ENCODE results near the gene PCSK5. TPM values are rescaled to one million over a fixed set of nuclear protein-coding genes. Genes with fewer than 3 reads are reported as not detected.
"Not testable (repeated sequence)": the region's sequence is repeated elsewhere in the genome, so short reads cannot be mapped to it uniquely, and the experiment has no call there.

Gene PCSK5
- total RNA-seq, 2 donors from 2014 or later: 2.5 to 3.5 TPM

GRCh38 chr9:75962013-75962661, 71.7 kb downstream of the PCSK5 start:
- peaks cover 8% of the 10 kb centered on the region for H3K4me1 ChIP-seq (ENCODE audit: control insufficient read depth, insufficient read depth, low read length)
- no peak overlapping the region for H3K27ac ChIP-seq (ENCODE audit: low read depth, low read length)
- H3K4me3 ChIP-seq (ENCODE audit: low read length): no peak overlapping the region
- DNase-seq: no peak
- H3K36me3 Mint-ChIP-seq (ENCODE audit: low read depth): no peaks in the 10 kb centered on the region
- TF ChIP-seq, protein P1, sequence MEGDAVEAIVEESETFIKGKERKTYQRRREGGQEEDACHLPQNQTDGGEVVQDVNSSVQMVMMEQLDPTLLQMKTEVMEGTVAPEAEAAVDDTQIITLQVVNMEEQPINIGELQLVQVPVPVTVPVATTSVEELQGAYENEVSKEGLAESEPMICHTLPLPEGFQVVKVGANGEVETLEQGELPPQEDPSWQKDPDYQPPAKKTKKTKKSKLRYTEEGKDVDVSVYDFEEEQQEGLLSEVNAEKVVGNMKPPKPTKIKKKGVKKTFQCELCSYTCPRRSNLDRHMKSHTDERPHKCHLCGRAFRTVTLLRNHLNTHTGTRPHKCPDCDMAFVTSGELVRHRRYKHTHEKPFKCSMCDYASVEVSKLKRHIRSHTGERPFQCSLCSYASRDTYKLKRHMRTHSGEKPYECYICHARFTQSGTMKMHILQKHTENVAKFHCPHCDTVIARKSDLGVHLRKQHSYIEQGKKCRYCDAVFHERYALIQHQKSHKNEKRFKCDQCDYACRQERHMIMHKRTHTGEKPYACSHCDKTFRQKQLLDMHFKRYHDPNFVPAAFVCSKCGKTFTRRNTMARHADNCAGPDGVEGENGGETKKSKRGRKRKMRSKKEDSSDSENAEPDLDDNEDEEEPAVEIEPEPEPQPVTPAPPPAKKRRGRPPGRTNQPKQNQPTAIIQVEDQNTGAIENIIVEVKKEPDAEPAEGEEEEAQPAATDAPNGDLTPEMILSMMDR (conservative IDR thresholded peaks at IDR 0.05): no peak
- peaks cover 17% of the 10 kb centered on the region for H3K4me1 Mint-ChIP-seq
- H3K9me3 Mint-ChIP-seq: no peaks in the 10 kb centered on the region
- H3K4me3 Mint-ChIP-seq: no peak overlapping the region
- H3K9me3 ChIP-seq (ENCODE audit: control insufficient read depth, low read length): no peaks in the 10 kb centered on the region
- H3K27ac Mint-ChIP-seq: no peak overlapping the region
- WGBS, 2 experiments (ENCODE audit: insufficient coverage in 1 of 2, insufficient read length in 1 of 2): 69 to 87% methylated on average over 2 to 8 of the region's 8 CpGs
- H3K27me3 Mint-ChIP-seq (ENCODE audit: insufficient read depth): peaks cover 92% of the 10 kb centered on the region
- H3K36me3 ChIP-seq (ENCODE audit: control insufficient read depth, insufficient read depth, low read length): no peaks in the 10 kb centered on the region
- peaks cover 96% of the 10 kb centered on the region for H3K27me3 ChIP-seq (ENCODE audit: control insufficient read depth, insufficient read depth, low read length, poor library complexity, severe bottlenecking)
- no peak overlapping the region for H3K9ac ChIP-seq (ENCODE audit: extremely low read depth, low read length, poor library complexity, severe bottlenecking)

DNA sequence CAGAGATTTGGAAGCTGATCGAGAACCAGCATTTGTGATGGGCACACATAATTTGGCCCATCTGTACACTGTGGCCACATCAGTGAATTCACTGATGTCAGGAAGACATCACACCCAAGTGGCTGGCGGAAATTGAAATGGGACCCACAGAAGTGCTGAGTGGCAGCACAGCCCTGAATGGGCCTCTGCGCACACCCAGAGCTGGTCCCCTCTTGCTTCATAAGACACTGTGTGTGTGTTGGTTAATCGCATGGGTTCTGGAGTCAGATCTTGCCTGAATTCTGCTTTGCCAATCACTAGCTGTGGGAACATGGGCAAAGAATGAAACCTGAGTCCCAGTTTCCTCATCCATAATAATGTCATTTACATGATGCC, 72.2 kb downstream of the PCSK5 start:
- peaks cover 92% of the 10 kb centered on the region for H3K27me3 Mint-ChIP-seq (ENCODE audit: insufficient read depth)
- Histone ChIP-seq H3K9me3 (ENCODE audit: control insufficient read depth, low read length) (no peaks in the 10 kb centered on the region), H3K36me3 (ENCODE audit: control insufficient read depth, insufficient read depth, low read length) (no peaks in the 10 kb centered on the region), H3K27me3 (ENCODE audit: control insufficient read depth, insufficient read depth, low read length, poor library complexity, severe bottlenecking) (peaks cover 94% of the 10 kb centered on the region), H3K27ac (ENCODE audit: low read depth, low read length) (no peak overlapping the region), H3K4me3 (ENCODE audit: low read length) (no peak overlapping the region), H3K4me1 (ENCODE audit: control insufficient read depth, insufficient read depth, low read length) (peaks cover 8% of the 10 kb centered on the region), H3K9ac (ENCODE audit: extremely low read depth, low read length, poor library complexity, severe bottlenecking) (no peak overlapping the region)
- H3K4me3 Mint-ChIP-seq: no peak overlapping the region
- H3K9me3 Mint-ChIP-seq: no peaks in the 10 kb centered on the region
- TF ChIP-seq, protein P1 (conservative IDR thresholded peaks at IDR 0.05): no peak
- H3K4me1 Mint-ChIP-seq: peaks cover 13% of the 10 kb centered on the region
- H3K36me3 Mint-ChIP-seq (ENCODE audit: low read depth): no peaks in the 10 kb centered on the region
- WGBS, 2 experiments (ENCODE audit: insufficient coverage in 1 of 2, insufficient read length in 1 of 2): 86 to 93% methylated on average over 3 to 4 of the region's 4 CpGs
- no peak for DNase-seq
- H3K27ac Mint-ChIP-seq: no peak overlapping the region

- not testable (repeated sequence) for H3K9me3 Mint-ChIP-seq; H3K9me3 ChIP-seq (ENCODE audit: control insufficient read depth, low read length); H3K36me3 Mint-ChIP-seq (ENCODE audit: low read depth); H3K27ac Mint-ChIP-seq; DNase-seq; H3K4me3 Mint-ChIP-seq; H3K4me1 ChIP-seq (ENCODE audit: control insufficient read depth, insufficient read depth, low read length); H3K27ac ChIP-seq (ENCODE audit: low read depth, low read length); H3K4me3 ChIP-seq (ENCODE audit: low read length); H3K4me1 Mint-ChIP-seq; H3K9ac ChIP-seq (ENCODE audit: extremely low read depth, low read length, poor library complexity, severe bottlenecking); H3K36me3 ChIP-seq (ENCODE audit: control insufficient read depth, insufficient read depth, low read length)
- peaks cover 94% of the 10 kb centered on the region for H3K27me3 Mint-ChIP-seq (ENCODE audit: insufficient read depth)
- peaks cover 96% of the 10 kb centered on the region for H3K27me3 ChIP-seq (ENCODE audit: control insufficient read depth, insufficient read depth, low read length, poor library complexity, severe bottlenecking)
- 89 to 100% methylated on average over 1 to 9 of the region's 9 CpGs for WGBS, 2 experiments (ENCODE audit: insufficient coverage in 1 of 2, insufficient read length in 1 of 2)
Observed at GRCh38 chr9:75963321-75963720, 72.8 kb downstream of the PCSK5 start.

GRCh38 chr9:75964427-75964826, 74.0 kb downstream of the PCSK5 start:
- Histone ChIP-seq H3K9ac (ENCODE audit: extremely low read depth, low read length, poor library complexity, severe bottlenecking) (no peak overlapping the region), H3K4me3 (ENCODE audit: low read length) (no peak overlapping the region), H3K27me3 (ENCODE audit: control insufficient read depth, insufficient read depth, low read length, poor library complexity, severe bottlenecking) (peaks cover 96% of the 10 kb centered on the region), H3K9me3 (ENCODE audit: control insufficient read depth, low read length) (no peaks in the 10 kb centered on the region), H3K27ac (ENCODE audit: low read depth, low read length) (no peak overlapping the region), H3K36me3 (ENCODE audit: control insufficient read depth, insufficient read depth, low read length) (no peaks in the 10 kb centered on the region), H3K4me1 (ENCODE audit: control insufficient read depth, insufficient read depth, low read length) (peaks cover 2% of the 10 kb centered on the region)
- H3K36me3 Mint-ChIP-seq (ENCODE audit: low read depth): no peaks in the 10 kb centered on the region
- H3K27me3 Mint-ChIP-seq (ENCODE audit: insufficient read depth): peaks cover 93% of the 10 kb centered on the region
- WGBS, 2 experiments (ENCODE audit: insufficient coverage in 1 of 2, insufficient read length in 1 of 2): 94 to 97% methylated on average over 4 of the region's 4 CpGs
- TF ChIP-seq, protein P1 (conservative IDR thresholded peaks at IDR 0.05): no peak
- no peak overlapping the region for H3K27ac Mint-ChIP-seq
- no peak overlapping the region for H3K4me3 Mint-ChIP-seq
- H3K4me1 Mint-ChIP-seq: peaks cover 4% of the 10 kb centered on the region
- no peak for DNase-seq
- no peaks in the 10 kb centered on the region for H3K9me3 Mint-ChIP-seq

Measured in endodermal cell (in vitro differentiated cells).